Endothelial cell of umbilical vein (primary cell): ENCODE data around the gene SOHLH2. TPM values are rescaled to one million over a fixed set of nuclear protein-coding genes. Genes with fewer than 3 reads are reported as not detected.

Source experiments
- BruUV-seq: library from RNA; stranded (reverse); fragments of 400-500 nt; replicated peaks from 2 replicates; lab custom pipeline; 2021; lab: Mats Ljungman, UMichigan
- CTCF ChIA-PET: fragments of 300-600, 350-600 bp; sonication (Branson Sonifier 250); formaldehyde crosslinking; loops from one replicate; lab custom pipeline; 2021; ENCODE audit warnings: antibody characterized with exemption, inconsistent platforms; lab: Charles Lee
- POLR2A ChIA-PET: fragments of 300-600, 350-600 bp; sonication (Branson Sonifier 250); formaldehyde crosslinking; loops from one replicate; lab custom pipeline; 2021; ENCODE audit warnings: antibody characterized with exemption, inconsistent platforms; lab: Charles Lee
- DNase-seq: peaks from one replicate; pipeline ENCODE4 v3.0.0-alpha.2; 2011; ENCODE audit warnings: low read depth, low spot score
- FAIRE-seq: peaks from 2 replicates; lab custom pipeline; 2011; peaks lifted over from hg19 to GRCh38; lab: Jason Lieb, UNC
- H2AFZ ChIP-seq: 2 replicates; pipeline ENCODE4 v1.6.0; 2012; ENCODE audit warnings: low read depth, low read length, control low read depth, inconsistent platforms
- H3K27ac ChIP-seq: 2 replicates; pipeline ENCODE4 v1.5.1; 2011; ENCODE audit warnings: low read depth, mild to moderate bottlenecking, control low read depth, low read length, moderate library complexity; ENCODE audit not compliant: insufficient read depth
- H3K27me3 ChIP-seq, 2 experiments: 2 replicates each; pipeline versions ENCODE4 v1.6.0 to v1.6.1; 2011; ENCODE audit warnings: low read length in 2 of 2, mixed read lengths in 1 of 2; ENCODE audit not compliant: control insufficient read depth in 2 of 2, insufficient read depth in 2 of 2
- H3K36me3 ChIP-seq, 2 experiments: 2 replicates in 1 of 2; 3 replicates in 1 of 2; pipeline ENCODE4 v1.5.1; 2011; ENCODE audit warnings: low read length in 2 of 2, mild to moderate bottlenecking in 1 of 2, moderate library complexity in 1 of 2; ENCODE audit not compliant: control insufficient read depth in 2 of 2, insufficient read depth in 2 of 2; ENCODE audit errors: extremely low read depth in 1 of 2
- H3K4me1 ChIP-seq: 3 replicates; pipeline ENCODE4 v1.5.1; 2011; ENCODE audit warnings: mild to moderate bottlenecking, low read length; ENCODE audit not compliant: control insufficient read depth, insufficient read depth; ENCODE audit errors: extremely low read depth
- H3K4me2 ChIP-seq: 2 replicates; pipeline ENCODE4 v1.6.1; 2011; ENCODE audit warnings: low read length, control low read depth, mixed read lengths; ENCODE audit not compliant: insufficient read depth
- H3K4me3 ChIP-seq, 3 experiments: fragments of 200-600 bp in 1 of 3; sonication (generic), shearing (Covaris generic) in 1 of 3; replicated peaks in 1 of 3; 2 replicates each; pipeline ENCODE4 v1.5.1; 2011 to 2016; ENCODE audit warnings: control low read depth in 3 of 3, low read length in 3 of 3, mild to moderate bottlenecking in 2 of 3, inconsistent platforms in 1 of 3, low read depth in 1 of 3, moderate library complexity in 1 of 3; ENCODE audit not compliant: insufficient read depth in 1 of 3
- H3K79me2 ChIP-seq: 2 replicates; pipeline ENCODE4 v1.6.0; 2012; ENCODE audit warnings: low read length, inconsistent platforms; ENCODE audit not compliant: control insufficient read depth, insufficient read depth
- H3K9ac ChIP-seq: replicated peaks from 2 replicates; pipeline ENCODE3; 2011; ENCODE audit warnings: low read length, control low read depth; ENCODE audit not compliant: insufficient read depth; ENCODE audit errors: extremely low read depth
- H3K9me1 ChIP-seq: replicated peaks from 3 replicates; pipeline ENCODE4 v1.6.0; 2011; ENCODE audit warnings: mild to moderate bottlenecking, low read length; ENCODE audit not compliant: control insufficient read depth, insufficient read depth; ENCODE audit errors: extremely low read depth
- H3K9me3 ChIP-seq: replicated peaks from 2 replicates; pipeline ENCODE4 v1.5.1; 2012; ENCODE audit warnings: low read length, inconsistent platforms; ENCODE audit not compliant: control insufficient read depth, insufficient read depth
- H4K20me1 ChIP-seq: replicated peaks from 2 replicates; pipeline ENCODE3; 2011; ENCODE audit warnings: mild to moderate bottlenecking, low read length; ENCODE audit not compliant: control insufficient read depth, insufficient read depth; ENCODE audit errors: extremely low read depth
- GATA2 ChIP-seq: IDR thresholded peaks from 2 replicates; pipeline ENCODE4 v1.7.0; 2011; ENCODE audit warnings: low read depth, mild to moderate bottlenecking, moderate library complexity, mixed read lengths, low read length; ENCODE audit not compliant: insufficient read length, insufficient read depth
- JUN ChIP-seq: IDR thresholded peaks from 2 replicates; pipeline ENCODE4 v1.6.1; 2011; ENCODE audit warnings: borderline replicate concordance, low read depth; ENCODE audit not compliant: insufficient read length, insufficient read depth
- MYC ChIP-seq: IDR thresholded peaks from one replicate; pipeline ENCODE4 v1.6.1; 2011; ENCODE audit warnings: mild to moderate bottlenecking, low read depth, low read length
- POLR2AphosphoS5 ChIP-seq: IDR thresholded peaks from 2 replicates; pipeline ENCODE4 v1.6.1; 2012; ENCODE audit warnings: low read depth, mild to moderate bottlenecking, control low read depth, low read length, moderate library complexity; ENCODE audit not compliant: insufficient read depth
- dilution Hi-C: fragments of 300-500 bp; cut with MboI; formaldehyde crosslinking; loops from one replicate; pipeline ENCODE4 v1.15.0; 2019; ENCODE audit warnings: low sequenced_read_pairs; ENCODE audit not compliant: extremely low pct_ligation_motif_present
- intact Hi-C: fragments of 100-400 bp; cut with micrococcal nuclease; formaldehyde crosslinking; loops from one replicate; pipeline ENCODE4 v1.10.0; 2022
- polyA plus RNA-seq, 4 experiments: library from polyadenylated mRNA; depleted of rRNA in 3 of 4; stranded (reverse) in 3 of 4; unstranded in 1 of 4; fragments of >200 nt; gene quantifications; 2 replicates each; pipeline versions ENCODE4 v1.2.1 to v1.2.3, GENCODE V29; 2011 to 2012; ENCODE audit warnings: missing spikeins in 1 of 4
- total RNA-seq: library from RNA; stranded (reverse); gene quantifications from 2 replicates; pipeline ENCODE4 v1.2.3, GENCODE V29; 2021
- TF ChIP-seq, protein P1 (sequence below), 2 donors: IDR thresholded peaks; 1 replicate in 1 of 2; 2 replicates in 1 of 2; pipeline ENCODE4 v1.5.1; 2011; ENCODE audit warnings: low read length in 2 of 2, mild to moderate bottlenecking in 2 of 2, moderate library complexity in 2 of 2, control low read depth in 1 of 2, inconsistent platforms in 1 of 2, low read depth in 1 of 2; ENCODE audit not compliant: insufficient read depth in 1 of 2; ENCODE audit errors: extremely low read depth in 1 of 2

The SOHLH2 gene
- total and polyA plus RNA-seq, 2 donors (not counting 3 experiments of a cell fraction or from before 2014, with no cell fraction given) = 0.11 to 0.55 TPM

DNA sequence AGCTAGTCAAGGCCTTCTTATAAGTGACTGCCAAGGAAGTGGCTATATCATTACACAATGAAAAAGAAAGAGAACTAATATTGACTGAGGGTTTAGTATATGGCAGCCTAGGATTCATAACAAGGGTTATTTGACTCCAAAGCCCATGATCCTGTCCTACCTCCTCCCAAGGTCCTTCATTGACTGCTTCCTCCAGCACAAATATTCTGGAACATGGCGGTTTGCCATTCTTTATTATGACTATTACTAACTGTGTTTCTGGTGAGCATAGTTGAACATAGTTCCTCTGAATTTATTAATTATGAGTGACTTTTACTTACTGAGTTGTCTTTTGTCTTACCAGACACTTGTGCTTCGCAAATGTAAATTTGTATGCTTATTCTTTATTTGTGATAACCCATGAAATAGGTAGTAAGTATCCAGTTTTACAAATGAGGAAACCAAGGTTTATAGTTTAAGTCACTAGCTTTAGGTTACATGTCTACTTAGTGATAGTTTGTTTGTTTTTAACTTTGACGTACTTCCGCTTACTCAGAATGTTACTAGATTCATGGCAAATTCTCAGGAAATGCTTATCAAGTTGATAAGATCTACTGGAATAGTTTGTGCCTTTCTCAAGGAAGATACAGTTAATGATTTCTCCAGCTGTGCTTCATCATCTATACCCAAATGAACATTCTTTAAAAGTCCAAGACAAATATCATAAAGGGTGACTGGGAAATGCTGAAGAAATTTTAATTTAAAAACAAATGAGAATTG lies 67.7 kb downstream of the SOHLH2 start:
- H3K4me3 ChIP-seq = no peak overlapping the region
- H3K27me3 ChIP-seq = peaks cover 0 to 2% of the 10 kb centered on the region in 2 experiments
- H3K4me2 ChIP-seq = no peak overlapping the region
- H2AFZ ChIP-seq = no peak overlapping the region
- no peaks in the 10 kb centered on the region for H4K20me1 ChIP-seq
- POLR2A ChIA-PET = no interaction called here
- H3K4me1 ChIP-seq = peaks cover 5% of the 10 kb centered on the region
- dilution Hi-C loops = no loop called here
- H3K27ac ChIP-seq = peak overlapping the region; percentile 66
- intact Hi-C loops = loop anchor here (1.0 to 5.0 kb wide), 2 partner anchors 201 to 308 kb away; partner anchors contain the start of gene SPART
- CTCF ChIA-PET = no interaction called here
- H3K79me2 ChIP-seq = no peaks in the 10 kb centered on the region
- H3K9me3 ChIP-seq = no peaks in the 10 kb centered on the region
- TF ChIP-seq JUN (no peak), MYC (no peak), POLR2AphosphoS5 (no peak), GATA2 (peak; percentile 65)
- TF ChIP-seq, protein P1, sequence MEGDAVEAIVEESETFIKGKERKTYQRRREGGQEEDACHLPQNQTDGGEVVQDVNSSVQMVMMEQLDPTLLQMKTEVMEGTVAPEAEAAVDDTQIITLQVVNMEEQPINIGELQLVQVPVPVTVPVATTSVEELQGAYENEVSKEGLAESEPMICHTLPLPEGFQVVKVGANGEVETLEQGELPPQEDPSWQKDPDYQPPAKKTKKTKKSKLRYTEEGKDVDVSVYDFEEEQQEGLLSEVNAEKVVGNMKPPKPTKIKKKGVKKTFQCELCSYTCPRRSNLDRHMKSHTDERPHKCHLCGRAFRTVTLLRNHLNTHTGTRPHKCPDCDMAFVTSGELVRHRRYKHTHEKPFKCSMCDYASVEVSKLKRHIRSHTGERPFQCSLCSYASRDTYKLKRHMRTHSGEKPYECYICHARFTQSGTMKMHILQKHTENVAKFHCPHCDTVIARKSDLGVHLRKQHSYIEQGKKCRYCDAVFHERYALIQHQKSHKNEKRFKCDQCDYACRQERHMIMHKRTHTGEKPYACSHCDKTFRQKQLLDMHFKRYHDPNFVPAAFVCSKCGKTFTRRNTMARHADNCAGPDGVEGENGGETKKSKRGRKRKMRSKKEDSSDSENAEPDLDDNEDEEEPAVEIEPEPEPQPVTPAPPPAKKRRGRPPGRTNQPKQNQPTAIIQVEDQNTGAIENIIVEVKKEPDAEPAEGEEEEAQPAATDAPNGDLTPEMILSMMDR (IDR thresholded peaks at IDR 0.05; ENCODE audit: extremely low read depth in 1 of 2, insufficient read depth in 1 of 2, low read depth in 1 of 2, low read length in 2 of 2) = no peak
- FAIRE-seq = no peak
- H3K9me1 ChIP-seq = no peaks in the 10 kb centered on the region
- H3K36me3 ChIP-seq = no peaks in the 10 kb centered on the region
- H3K9ac ChIP-seq = peak overlapping the region; percentile 31
- no TSS peak for BruUV-seq
- no peak for DNase-seq
